Measurements from ENCODE around the gene SEC22B.
"Not testable (repeated sequence)": the region's sequence is repeated elsewhere in the genome, so short reads cannot be mapped to it uniquely, and the experiment has no call there.

The SEC22B gene

DNA sequence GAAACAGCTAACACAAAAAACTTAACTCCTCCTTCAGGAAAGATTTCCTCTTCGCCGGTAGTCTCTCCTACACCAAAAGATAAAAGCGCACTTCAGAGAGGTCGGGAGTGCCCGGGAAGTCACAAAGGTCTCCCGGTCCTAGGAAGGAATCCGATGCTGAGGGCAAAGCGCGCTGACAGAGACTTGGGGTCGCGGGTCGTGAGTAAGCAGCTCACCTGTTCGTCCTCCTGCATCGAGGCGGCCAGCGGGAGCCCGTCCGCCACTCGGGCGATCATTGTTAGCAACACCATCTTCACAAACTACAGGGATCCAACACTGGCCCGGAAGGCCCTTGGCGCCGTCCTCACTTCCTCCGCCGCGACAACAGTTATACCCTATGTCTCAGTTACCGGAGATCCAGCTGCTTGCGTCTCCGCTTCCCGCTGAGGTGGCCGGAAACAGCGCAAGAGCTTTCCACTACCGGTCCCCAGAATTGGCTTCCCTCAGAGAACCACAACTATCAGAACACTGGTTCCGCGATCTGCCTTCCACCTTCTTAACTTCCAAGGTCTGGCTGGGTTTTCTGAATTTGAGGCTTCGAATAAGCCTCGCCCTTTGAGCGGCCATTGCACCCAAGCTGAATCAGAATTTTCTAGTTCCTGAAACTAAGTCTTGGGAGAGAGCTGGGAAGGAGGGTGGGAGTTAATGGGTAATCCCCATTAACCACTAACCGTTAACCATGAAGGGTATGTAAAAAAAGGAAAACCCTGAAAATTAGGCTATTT, at the start of gene SEC22B:
Gene SEC22B (minus strand): TSS at position 429 of the 764 bp plus-strand sequence. CDS start 139 bp downstream, at position 290.
- DNase-seq (ENCODE audit: low read depth in 2 of 2) = peak; percentile 71 to 75

- not testable (repeated sequence) for DNase-seq (ENCODE audit: low read depth in 2 of 2)
Measured at GRCh38 chr1:120217933-120218332, 41.6 kb upstream of the SEC22B start.

GRCh38 chr1:120217175-120217929, 41.0 kb upstream of the SEC22B start:
- DNase-seq (ENCODE audit: low read depth in 2 of 2) = not testable (repeated sequence)

DNA sequence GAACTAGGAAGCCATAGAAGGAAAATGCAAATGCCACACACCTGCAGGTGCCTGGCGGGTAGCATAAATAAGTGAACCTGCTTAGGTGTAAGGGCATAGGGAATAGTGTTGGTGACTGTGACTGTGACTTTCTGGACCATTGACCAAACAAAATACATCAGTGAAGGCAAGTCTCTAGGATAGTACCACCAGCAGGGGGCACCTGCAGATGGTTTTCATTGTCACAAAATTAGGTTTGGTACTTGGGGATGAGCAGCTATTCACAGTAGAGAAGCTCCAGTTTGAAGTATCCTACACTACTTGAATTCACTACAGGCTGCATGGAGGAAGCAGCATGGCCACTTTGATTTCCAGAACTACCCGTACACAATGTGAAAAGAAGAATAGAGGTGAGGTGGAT, 37.3 kb upstream of the SEC22B start:
- not testable (repeated sequence) for DNase-seq (ENCODE audit: low read depth in 2 of 2)

DNA sequence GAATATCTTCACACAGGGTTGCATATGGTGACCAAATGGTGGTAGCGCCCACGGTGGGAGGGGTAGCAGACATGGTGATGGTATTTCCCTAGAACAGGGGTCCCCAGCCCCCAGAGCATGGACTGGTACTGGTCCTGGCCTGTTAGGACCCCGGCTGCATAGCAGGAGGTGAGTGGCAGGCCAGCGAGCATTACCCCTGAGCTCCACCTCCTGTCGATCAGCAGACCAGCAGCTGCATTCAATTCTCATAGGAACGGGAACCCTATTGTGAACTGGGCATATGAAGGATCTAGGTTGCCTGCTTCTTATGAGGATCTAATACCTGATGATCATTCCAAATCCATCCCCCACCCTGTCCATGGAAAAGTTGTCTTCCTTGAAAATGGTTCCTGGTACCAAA, 34.4 kb upstream of the SEC22B start:
- not testable (repeated sequence) for DNase-seq (ENCODE audit: low read depth in 2 of 2)

DNA sequence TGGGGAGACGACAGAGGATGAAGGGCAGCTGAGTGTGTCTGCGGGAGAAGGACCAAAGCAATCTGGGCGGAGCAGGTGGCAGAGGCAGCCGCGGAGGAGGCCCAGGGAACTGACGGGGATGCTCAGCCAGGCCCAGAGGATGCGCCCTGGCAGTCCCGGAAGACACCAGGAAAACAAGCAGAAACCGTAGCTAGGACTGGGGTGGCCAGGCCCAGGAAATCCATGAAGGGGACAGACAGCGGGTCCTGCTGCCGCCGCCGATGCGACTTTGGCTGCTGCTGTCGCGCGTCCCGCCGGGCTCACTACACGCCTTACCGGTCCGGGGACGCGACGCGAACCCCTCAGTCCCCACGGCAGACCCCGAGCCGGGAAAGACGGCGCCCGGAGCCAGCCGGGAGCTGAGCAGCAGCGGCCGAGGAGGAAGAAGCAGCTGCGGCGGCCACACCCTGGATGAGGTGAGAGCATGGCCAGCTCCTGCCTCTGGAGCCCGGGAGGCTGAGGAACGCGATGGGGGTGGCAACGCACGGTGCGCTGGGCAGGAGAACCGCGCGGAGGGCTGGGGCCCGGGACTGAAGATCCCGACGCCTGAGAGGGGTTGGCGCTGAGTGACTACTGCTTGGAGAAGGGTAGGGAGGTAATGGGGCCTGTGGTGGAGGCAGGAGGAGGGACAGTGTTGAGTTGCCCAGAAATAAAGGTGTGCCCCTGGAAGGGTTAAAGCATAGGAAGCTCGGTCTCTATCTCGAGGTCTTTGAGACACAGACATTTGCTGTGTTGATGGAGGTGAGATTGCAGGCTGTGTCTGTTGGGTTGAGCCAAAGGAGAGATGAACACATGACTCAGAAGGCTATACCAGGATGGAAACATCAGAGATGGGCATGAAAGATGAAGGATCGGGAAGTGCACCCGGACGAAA, 20.8 kb upstream of the SEC22B start:
- DNase-seq (ENCODE audit: low read depth in 2 of 2) = not testable (repeated sequence)

DNA sequence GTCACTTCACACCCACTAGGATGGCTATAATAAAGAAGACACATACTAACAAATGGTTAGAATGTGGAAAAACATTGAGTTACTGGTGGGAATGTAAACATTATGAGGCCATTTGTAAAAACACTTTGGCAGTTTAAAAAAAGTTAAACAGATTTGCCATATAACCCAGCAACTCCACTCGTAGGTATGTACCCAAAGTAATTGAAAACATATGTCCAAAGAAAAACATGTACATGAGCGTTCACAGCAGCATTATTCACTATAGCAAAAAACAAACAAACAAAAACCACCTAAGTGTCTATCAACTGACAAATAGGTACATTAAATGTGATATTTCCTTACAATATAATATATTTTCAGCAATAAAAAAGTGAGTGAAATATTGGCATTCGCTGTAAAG, 12.3 kb upstream of the SEC22B start:
- not testable (repeated sequence) for DNase-seq (ENCODE audit: low read depth in 2 of 2)

DNA sequence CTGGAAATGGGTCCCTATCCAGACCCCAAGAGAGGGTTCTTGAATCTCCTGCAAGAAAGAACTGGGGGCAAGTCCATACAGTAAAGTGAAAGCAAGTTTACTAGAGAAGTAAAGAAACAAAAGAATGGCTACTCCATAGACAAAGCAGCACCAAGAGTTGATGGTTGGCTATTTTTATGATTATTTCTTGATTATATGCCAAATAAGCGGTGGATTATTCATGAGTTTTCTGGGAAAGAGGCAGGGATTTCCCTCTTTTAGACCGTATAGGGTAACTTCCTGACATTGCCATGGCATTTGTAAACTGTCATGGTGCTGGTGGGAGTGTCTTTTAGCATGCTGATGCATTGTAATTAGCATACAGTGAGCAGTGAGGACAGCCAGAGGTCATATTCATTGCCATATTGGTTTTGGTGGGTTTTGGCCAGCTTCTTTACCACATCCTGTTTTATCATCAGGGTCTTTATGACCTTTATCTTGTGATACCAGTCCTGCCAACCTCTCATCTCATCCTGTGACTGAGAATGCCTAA, 5.9 kb upstream of the SEC22B start:
- DNase-seq (ENCODE audit: low read depth in 2 of 2) = not testable (repeated sequence)

- DNase-seq (ENCODE audit: low read depth in 2 of 2) = not testable (repeated sequence)
Measured at GRCh38 chr1:120179811-120180690, 3.7 kb upstream of the SEC22B start.

GRCh38 chr1:120178799-120179756, 2.8 kb upstream of the SEC22B start:
- no peak for DNase-seq (ENCODE audit: low read depth in 2 of 2)

DNA sequence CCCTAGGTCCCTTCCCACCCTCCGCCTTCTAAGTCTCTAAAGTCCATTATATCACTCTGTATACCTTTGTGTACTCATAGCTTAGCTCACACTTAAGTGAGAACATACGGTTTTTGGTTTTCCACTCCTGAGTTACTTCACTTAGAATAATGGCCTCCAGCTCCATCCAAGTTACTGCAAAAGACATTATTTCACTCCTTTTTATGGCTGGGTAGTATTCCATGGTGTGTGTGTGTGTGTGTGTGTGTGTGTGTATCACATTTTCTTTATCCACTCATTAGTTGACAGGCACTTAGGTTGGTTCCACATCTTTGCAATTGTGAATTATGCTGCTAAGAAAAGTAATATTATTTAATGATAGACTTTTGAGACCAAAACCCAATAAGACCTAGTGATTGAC, 1.7 kb upstream of the SEC22B start:
- DNase-seq (ENCODE audit: low read depth in 2 of 2) = not testable (repeated sequence)

DNA sequence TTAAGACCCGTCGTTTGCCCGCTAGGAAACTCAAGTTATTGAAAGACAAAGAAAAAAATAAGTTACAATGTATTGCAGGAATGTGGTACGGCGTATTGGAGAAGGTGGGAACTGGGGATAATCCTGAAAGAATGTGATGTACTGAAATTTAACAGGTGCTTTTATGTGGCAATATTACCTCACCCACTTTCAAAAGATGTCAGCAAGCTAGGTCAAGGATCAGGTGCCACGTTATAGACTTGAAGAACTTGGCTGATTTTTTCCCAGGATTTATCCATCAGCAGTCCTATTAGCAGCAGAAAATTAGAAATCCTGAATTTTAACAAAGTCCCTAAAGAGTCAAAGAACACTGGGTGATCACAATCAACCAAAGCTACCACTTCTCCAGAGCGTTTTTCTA, 632 bp downstream of the SEC22B start:
- DNase-seq (ENCODE audit: low read depth in 2 of 2) = not testable (repeated sequence)

- not testable (repeated sequence) for DNase-seq (ENCODE audit: low read depth in 2 of 2)
Measured at GRCh38 chr1:120164761-120165160, 11.6 kb downstream of the SEC22B start.

DNA sequence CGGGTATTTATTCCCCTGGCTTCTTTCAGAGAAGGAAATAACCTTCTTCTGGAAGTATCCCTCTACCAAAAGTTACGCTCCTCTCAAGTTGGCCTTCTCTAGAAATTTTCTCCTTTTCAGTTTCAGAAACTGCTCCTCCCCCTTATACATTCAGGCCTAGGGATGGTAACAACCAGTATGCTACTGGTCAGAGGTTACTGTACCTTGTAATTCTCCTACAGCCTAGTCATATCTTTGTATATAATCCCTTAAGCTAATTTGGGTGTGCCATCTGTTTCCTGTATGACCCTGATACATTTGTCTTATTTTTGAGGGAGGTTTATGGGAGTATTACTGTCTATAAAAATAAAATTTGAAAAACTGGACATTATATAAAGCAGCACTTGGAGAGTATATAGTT, 14.3 kb downstream of the SEC22B start:
- DNase-seq (ENCODE audit: low read depth in 2 of 2) = not testable (repeated sequence)

DNA sequence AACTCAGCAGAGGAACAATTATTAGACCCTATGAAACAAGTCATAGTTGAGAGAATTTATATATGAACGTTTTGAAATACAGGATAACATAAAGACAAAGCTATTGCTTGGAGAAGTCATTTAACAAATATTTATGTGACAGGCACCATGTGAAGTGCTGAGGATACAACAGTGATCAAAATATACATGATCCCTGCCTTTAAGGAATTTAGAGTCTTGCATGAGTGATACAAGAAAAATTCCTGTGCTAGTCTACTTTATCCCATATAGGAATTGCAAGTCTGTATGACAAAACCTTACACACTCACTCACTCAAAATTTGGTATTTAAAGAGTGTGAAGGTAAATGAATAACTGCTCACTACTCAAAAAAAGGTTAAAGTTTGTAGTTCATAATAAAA, 17.8 kb downstream of the SEC22B start:
- not testable (repeated sequence) for DNase-seq (ENCODE audit: low read depth in 2 of 2)

DNA sequence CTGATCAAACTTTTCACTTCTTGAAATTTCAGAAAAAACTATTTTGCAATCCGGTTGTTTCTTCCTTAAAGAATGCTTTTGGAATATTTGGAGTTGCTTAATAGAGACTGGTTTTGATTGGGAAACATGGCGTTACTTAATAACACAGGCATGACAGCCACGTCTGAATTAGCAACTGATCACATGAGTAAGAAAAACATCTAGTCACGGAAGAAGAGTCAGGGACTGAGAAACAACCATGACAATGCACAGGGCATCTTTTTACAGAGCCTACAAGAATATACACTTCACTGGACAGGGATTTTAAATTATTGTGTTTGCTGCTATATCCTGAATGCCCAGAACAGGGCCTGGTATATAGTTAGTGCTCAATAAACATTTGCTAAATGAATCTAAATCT, 18.2 kb downstream of the SEC22B start:
- DNase-seq (ENCODE audit: low read depth in 2 of 2) = not testable (repeated sequence)

- not testable (repeated sequence) for DNase-seq (ENCODE audit: low read depth in 2 of 2)
Measured at GRCh38 chr1:120150138-120150822, 26.0 kb downstream of the SEC22B start.

DNA sequence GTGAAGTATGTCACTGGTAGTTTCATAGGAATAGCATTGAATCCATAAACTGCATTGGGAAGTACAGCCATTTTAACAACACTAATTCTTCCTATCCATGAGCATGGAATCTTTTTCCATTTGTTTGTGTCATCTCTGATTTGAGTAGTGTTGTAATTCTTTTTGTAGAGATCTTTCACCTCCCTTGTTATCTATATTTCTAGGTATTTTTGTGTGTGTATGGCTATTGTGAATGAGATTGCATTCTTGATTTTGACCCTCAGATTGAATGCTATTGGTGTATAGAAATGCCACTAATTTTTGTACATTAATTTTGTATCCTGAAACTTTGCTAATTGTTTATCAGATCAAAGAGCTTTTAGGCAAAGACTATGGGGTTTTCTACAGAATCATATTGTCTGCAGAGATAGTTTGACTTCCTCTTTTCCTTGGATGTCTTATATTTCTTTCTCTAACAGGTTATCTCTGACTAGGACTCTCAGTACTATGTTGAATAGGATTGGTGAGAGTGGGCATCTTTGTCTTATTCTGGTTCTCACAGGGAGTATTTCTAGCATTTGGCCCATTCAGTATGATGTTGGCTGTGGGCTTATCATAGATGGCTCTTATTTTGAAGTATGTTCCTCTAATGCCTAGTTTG, 26.8 kb downstream of the SEC22B start:
- DNase-seq (ENCODE audit: low read depth in 2 of 2) = not testable (repeated sequence)

Measured in activated CD8-positive, alpha-beta memory T cell treated with anti-CD3 and anti-CD28 coated beads for 4 hours (primary cell).